Colonic mucosa (tissue), 4 donors: Measurements from ENCODE around the gene TIMM44. TPM values are rescaled to one million over a fixed set of nuclear protein-coding genes. Genes with fewer than 3 reads are reported as not detected.
A peak's percentile ranks its signal among the peaks of the same experiment; 100 is the strongest.

Experiments
- DNase-seq: peaks from one replicate; pipeline ENCODE4 v3.0.0-alpha.2; 2020
- H3K27ac ChIP-seq: fragments of 200-600 bp; one replicate; pipeline ENCODE4 v1.8.0; 2021
- H3K27me3 ChIP-seq: fragments of 200-600 bp; one replicate; pipeline ENCODE4 v1.8.0; 2021
- H3K36me3 ChIP-seq: fragments of 200-600 bp; one replicate; pipeline ENCODE4 v1.8.0; 2021
- H3K4me1 ChIP-seq: fragments of 200-600 bp; one replicate; pipeline ENCODE4 v1.8.0; 2021; ENCODE audit warnings: mild to moderate bottlenecking
- H3K4me3 ChIP-seq: fragments of 200-600 bp; one replicate; pipeline ENCODE4 v1.8.0; 2021
- H3K9ac ChIP-seq, 2 donors: one replicate each; pipeline ENCODE4 v1.7.0; 2013; ENCODE audit warnings: control low read depth in 2 of 2, low read depth in 2 of 2, low read length in 2 of 2
- H3K9me3 ChIP-seq: fragments of 200-600 bp; one replicate; pipeline ENCODE4 v1.8.0; 2021
- CTCF ChIP-seq: fragments of 200-600 bp; IDR thresholded peaks from one replicate; pipeline ENCODE4 v1.8.0; 2022; ENCODE audit warnings: antibody characterized with exemption, mild to moderate bottlenecking
- intact Hi-C: fragments of 100-400 bp; cut with DNase I; formaldehyde crosslinking; loops from one replicate; pipeline ENCODE4 v1.14.1; 2022
- total RNA-seq, 2 donors: library from RNA; stranded (reverse); fragmentation: NEBNext Ultra II Directional in 1 of 2; extraction: Animal tissue kit (Norgen Biotek cat#: 25700) in 1 of 2; gene quantifications; one replicate each; pipeline ENCODE4 v1.2.1, GENCODE V29; 2021
- donor health status: healthy.
- donor health status: DM: no; HTN: no; CAD: no.
- donor health status: DM: no; HTN: no; CAD: no.

Gene TIMM44
- total RNA-seq, 2 donors from 2014 or later: 50.8 to 118 TPM

GRCh38 chr19:7928334-7928706 is 15.1 kb downstream of the TIMM44 start:
- no peaks in the 10 kb centered on the region for H3K4me1 ChIP-seq
- no peak overlapping the region for H3K4me3 ChIP-seq
- no peak overlapping the region for H3K27ac ChIP-seq
- no peaks in the 10 kb centered on the region for H3K9me3 ChIP-seq
- DNase-seq: no peak
- H3K9ac ChIP-seq: no peak overlapping the region
- intact Hi-C loops: loop anchor here (10.0 kb wide), 1 partner anchor 74 kb away; no protein-coding TSS in a partner anchor
- peaks cover 18% of the 10 kb centered on the region for H3K36me3 ChIP-seq
- no peak for TF ChIP-seq CTCF
- no peaks in the 10 kb centered on the region for H3K27me3 ChIP-seq

DNA sequence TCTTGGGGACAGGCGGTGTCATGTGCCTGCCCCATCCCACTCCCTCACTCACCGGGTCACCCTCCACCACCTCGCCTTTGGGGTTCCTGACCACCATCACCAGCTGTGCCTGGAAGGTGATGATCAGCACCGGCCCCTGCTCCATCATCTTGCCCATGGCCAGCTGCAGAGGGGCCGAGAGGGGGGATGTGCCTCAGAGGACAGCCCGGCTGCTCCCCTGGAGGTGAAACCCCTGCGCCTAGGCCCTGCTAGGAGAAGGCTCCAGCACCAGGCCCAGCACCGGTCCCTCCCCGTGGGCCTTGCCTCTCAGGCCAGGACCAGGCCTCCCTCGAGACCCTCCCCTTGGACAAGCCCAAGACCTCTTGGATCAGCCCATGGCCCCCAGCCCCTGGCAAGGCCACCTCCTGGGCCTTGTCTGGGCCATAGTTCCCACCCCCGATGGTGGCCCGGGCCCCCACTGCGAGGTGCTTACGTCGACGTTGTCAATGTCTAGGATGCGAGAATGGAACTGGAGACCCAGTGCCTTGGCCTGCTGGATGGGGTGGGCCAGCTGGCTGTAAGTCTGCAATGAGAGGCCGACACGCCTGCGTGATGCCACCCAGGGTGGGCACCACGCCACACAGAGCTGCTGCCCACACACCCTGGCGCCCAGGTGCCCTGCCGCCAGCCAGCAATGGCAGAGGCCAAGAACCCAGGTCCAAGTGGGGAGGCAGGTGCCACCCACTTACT is 15.7 kb downstream of the TIMM44 start:
- Histone ChIP-seq H3K9me3 (no peaks in the 10 kb centered on the region), H3K4me3 (no peak overlapping the region), H3K27me3 (no peaks in the 10 kb centered on the region), H3K9ac (no peak overlapping the region), H3K4me1 (no peaks in the 10 kb centered on the region), H3K27ac (no peak overlapping the region), H3K36me3 (peaks cover 12% of the 10 kb centered on the region)
- DNase-seq: no peak
- intact Hi-C loops: loop anchor here (10.0 kb wide), 1 partner anchor 73 kb away; no protein-coding TSS in a partner anchor
- no peak for TF ChIP-seq CTCF

DNA sequence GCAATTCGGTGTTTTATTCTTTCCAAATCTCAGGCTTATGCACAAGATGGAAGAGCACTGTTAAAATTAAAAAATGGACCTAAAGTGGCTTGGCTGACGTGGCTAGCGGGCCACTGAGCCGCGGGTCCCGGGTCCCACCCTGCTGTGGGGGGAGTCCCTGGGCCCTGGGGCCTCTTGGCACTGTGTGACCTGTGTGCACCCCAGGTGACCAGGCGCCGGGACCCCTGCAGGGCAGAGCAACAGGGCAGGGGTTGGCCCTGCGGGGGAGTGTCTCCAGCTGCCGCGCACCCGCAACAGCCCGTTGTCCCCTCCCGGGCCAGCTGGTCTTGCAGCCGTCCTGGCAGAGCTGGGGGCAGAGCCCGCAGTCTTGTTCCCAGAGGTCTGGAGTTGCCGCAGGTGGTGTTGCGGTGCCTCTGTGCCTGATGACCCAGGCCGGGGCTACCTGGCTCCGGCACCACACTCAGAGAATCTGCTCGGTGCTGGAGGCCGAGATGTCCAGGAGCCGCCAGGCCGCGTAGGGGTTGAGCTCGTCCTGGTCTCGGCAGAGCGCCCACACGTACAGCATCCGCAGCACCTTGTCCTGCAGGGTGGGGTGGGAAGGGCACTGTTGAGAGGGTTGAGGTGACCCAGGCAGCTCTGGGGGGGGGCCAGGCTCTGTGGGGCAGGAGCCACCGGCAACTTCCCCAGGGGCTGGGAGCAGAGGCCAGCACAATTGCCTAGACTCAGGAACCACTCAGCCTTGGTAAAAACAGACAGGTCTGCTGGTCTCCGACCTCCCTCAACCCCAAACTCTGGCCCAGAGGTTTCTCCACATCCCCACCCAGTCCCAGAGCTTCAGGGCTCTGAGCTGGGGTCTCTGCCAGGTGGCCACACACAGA is 16.5 kb downstream of the TIMM44 start:
- intact Hi-C loops: loop anchor here (10.0 kb wide), 1 partner anchor 72 kb away; no protein-coding TSS in a partner anchor
- H3K9ac ChIP-seq: no peak overlapping the region
- DNase-seq: no peak
- no peak overlapping the region for H3K27ac ChIP-seq
- TF ChIP-seq CTCF: no peak
- peaks cover 4% of the 10 kb centered on the region for H3K36me3 ChIP-seq
- H3K9me3 ChIP-seq: no peaks in the 10 kb centered on the region
- no peaks in the 10 kb centered on the region for H3K4me1 ChIP-seq
- no peaks in the 10 kb centered on the region for H3K27me3 ChIP-seq
- no peak overlapping the region for H3K4me3 ChIP-seq

- H3K4me1 ChIP-seq: peaks cover 6% of the 10 kb centered on the region
- intact Hi-C loops: loop anchor here (10.0 kb wide), 1 partner anchor 71 kb away; no protein-coding TSS in a partner anchor
- no peak for TF ChIP-seq CTCF
- H3K27ac ChIP-seq: no peak within 1 kb of the TSS
- peak within 1 kb of the TSS; percentile 38 for H3K4me3 ChIP-seq
- peak; percentile 83 for DNase-seq
- H3K9me3 ChIP-seq: no peaks in the 10 kb centered on the region
- H3K36me3 ChIP-seq: no peaks in the 10 kb centered on the region
- no peaks in the 10 kb centered on the region for H3K27me3 ChIP-seq
- peak within 1 kb of the TSS in 1 of 2 donors; percentile 26 for H3K9ac ChIP-seq
Measured at GRCh38 chr19:7926021-7926726, 17.3 kb downstream of the TIMM44 start, which contains the start of gene CTXN1. Gene CTXN1 (minus strand): TSS chr19:7926135. CDS start chr19:7925538, 597 bp downstream.
